ENCODE data around the gene KLK4.
A peak's percentile ranks its signal among the peaks of the same experiment; 100 is the strongest.

The KLK4 gene

GRCh38 chr19:50911206-50912101, at the start of gene KLK4:
TSS of gene KLK4 (minus strand) at chr19:50911395. CDS start at chr19:50910738, 657 bp downstream.
- DNase-seq = no peak

- DNase-seq = no peak
Observed at GRCh38 chr19:50959731-50960500, 48.7 kb upstream of the KLK4 start.

- no peak for DNase-seq
Observed at GRCh38 chr19:50957587-50957986, 46.4 kb upstream of the KLK4 start.

- DNase-seq = no peak
Observed at GRCh38 chr19:50952910-50953309, 41.7 kb upstream of the KLK4 start, which contains the start of gene KLK5. TSS of gene KLK5 (minus strand) at chr19:50953038. CDS start at chr19:50952657, 381 bp downstream.

- no peak for DNase-seq
Observed at GRCh38 chr19:50949861-50950260, 38.7 kb upstream of the KLK4 start.

- DNase-seq = no peak
Observed at GRCh38 chr19:50947123-50947522, 35.9 kb upstream of the KLK4 start.

- DNase-seq = no peak
Observed at GRCh38 chr19:50944795-50945194, 33.6 kb upstream of the KLK4 start.

GRCh38 chr19:50943074-50943828, 32.1 kb upstream of the KLK4 start:
- no peak for DNase-seq

GRCh38 chr19:50939596-50939995, 28.4 kb upstream of the KLK4 start:
- DNase-seq = no peak

- no peak for DNase-seq
Observed at GRCh38 chr19:50933640-50934039, 22.4 kb upstream of the KLK4 start.

- no peak for DNase-seq
Observed at GRCh38 chr19:50932690-50933083, 21.5 kb upstream of the KLK4 start.

- DNase-seq = no peak
Observed at GRCh38 chr19:50932018-50932689, 21.0 kb upstream of the KLK4 start.

- DNase-seq = no peak
Observed at GRCh38 chr19:50931023-50931422, 19.8 kb upstream of the KLK4 start.

GRCh38 chr19:50928831-50929230, 17.6 kb upstream of the KLK4 start:
- DNase-seq = no peak

GRCh38 chr19:50926144-50926543, 14.9 kb upstream of the KLK4 start:
- no peak for DNase-seq

GRCh38 chr19:50925734-50926133, 14.5 kb upstream of the KLK4 start:
- DNase-seq = no peak

GRCh38 chr19:50924586-50924985, 13.4 kb upstream of the KLK4 start:
- DNase-seq = no peak

GRCh38 chr19:50922317-50922853, 11.2 kb upstream of the KLK4 start:
- DNase-seq = peak; percentile 5 to 30

- no peak for DNase-seq
Observed at GRCh38 chr19:50921426-50922316, 10.5 kb upstream of the KLK4 start.

GRCh38 chr19:50916069-50916468, 4.9 kb upstream of the KLK4 start:
- DNase-seq = no peak

All from cerebellar nuclear complex (tissue), 1 donor.